B cell (primary cell): Measurements from ENCODE around the gene GOLIM4.

Experiments used
- EZH2 ChIP-seq: IDR thresholded peaks from 2 replicates; pipeline ENCODE4 v1.6.1; 2012; ENCODE audit warnings: borderline replicate concordance, low read depth, mild to moderate bottlenecking, moderate library complexity, low read length; ENCODE audit not compliant: insufficient read depth, poor library complexity, severe bottlenecking
- TF ChIP-seq, protein P1 (sequence below): fragments of 200-600 bp; IDR thresholded peaks from one replicate; pipeline ENCODE4 v1.8.0; 2022; ENCODE audit warnings: antibody characterized with exemption, mild to moderate bottlenecking

DNA sequence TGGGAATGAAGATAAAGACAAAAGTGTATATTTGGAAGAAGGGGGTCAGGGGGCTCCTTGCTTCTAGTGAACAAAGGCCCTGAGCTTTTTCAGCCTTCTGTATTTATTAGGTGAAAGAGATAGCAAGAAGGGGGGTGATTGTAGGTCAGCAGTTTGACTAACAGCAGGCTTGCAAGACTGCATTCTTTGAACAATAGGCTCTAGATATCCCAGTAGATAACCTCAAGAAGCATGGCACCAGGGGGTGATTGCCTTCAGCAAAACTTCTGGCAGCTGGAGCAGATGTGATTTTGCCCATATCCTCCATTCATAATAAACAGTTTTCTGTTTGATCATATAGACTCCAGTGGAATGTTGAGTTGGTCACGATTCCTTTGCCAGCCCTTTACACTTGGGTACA is 31.7 kb upstream of the GOLIM4 start:
- TF ChIP-seq, protein P1, sequence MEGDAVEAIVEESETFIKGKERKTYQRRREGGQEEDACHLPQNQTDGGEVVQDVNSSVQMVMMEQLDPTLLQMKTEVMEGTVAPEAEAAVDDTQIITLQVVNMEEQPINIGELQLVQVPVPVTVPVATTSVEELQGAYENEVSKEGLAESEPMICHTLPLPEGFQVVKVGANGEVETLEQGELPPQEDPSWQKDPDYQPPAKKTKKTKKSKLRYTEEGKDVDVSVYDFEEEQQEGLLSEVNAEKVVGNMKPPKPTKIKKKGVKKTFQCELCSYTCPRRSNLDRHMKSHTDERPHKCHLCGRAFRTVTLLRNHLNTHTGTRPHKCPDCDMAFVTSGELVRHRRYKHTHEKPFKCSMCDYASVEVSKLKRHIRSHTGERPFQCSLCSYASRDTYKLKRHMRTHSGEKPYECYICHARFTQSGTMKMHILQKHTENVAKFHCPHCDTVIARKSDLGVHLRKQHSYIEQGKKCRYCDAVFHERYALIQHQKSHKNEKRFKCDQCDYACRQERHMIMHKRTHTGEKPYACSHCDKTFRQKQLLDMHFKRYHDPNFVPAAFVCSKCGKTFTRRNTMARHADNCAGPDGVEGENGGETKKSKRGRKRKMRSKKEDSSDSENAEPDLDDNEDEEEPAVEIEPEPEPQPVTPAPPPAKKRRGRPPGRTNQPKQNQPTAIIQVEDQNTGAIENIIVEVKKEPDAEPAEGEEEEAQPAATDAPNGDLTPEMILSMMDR = no peak
- no peak for TF ChIP-seq EZH2
